Measurements from ENCODE around the gene RGS11.

RGS11 gene

GRCh38 chr16:275786-276232 lies at the start of gene RGS11:
TSS of gene RGS11 (minus strand) at chr16:275944. CDS start at chr16:275911, 33 bp downstream.
- DNase-seq = no peak

- DNase-seq = no peak
These were observed 48.9 kb upstream of the RGS11 start for GRCh38 chr16:324451-325334.

- DNase-seq = no peak
These were observed 48.4 kb upstream of the RGS11 start for GRCh38 chr16:324201-324450.

- DNase-seq = no peak
These were observed 46.9 kb upstream of the RGS11 start for GRCh38 chr16:322476-323143.

- no peak for DNase-seq
These were observed 45.8 kb upstream of the RGS11 start for GRCh38 chr16:321532-321931.

GRCh38 chr16:320206-320605 lies 44.5 kb upstream of the RGS11 start:
- no peak for DNase-seq

- DNase-seq = no peak
These were observed 42.9 kb upstream of the RGS11 start for GRCh38 chr16:318628-319027.

- DNase-seq = no peak
These were observed 41.8 kb upstream of the RGS11 start for GRCh38 chr16:317583-317982.

- DNase-seq = no peak
These were observed 41.2 kb upstream of the RGS11 start for GRCh38 chr16:316741-317464.

GRCh38 chr16:314795-315299 lies 39.1 kb upstream of the RGS11 start:
- DNase-seq = no peak

- DNase-seq = no peak
These were observed 38.6 kb upstream of the RGS11 start for GRCh38 chr16:314351-314750.

- DNase-seq = no peak
These were observed 36.0 kb upstream of the RGS11 start for GRCh38 chr16:311725-312124.

- no peak for DNase-seq
These were observed 33.7 kb upstream of the RGS11 start for GRCh38 chr16:309476-309875.

GRCh38 chr16:307691-308312 lies 32.1 kb upstream of the RGS11 start:
- DNase-seq = no peak

GRCh38 chr16:306911-307370 lies 31.2 kb upstream of the RGS11 start:
- DNase-seq = no peak

- no peak for DNase-seq
These were observed 30.3 kb upstream of the RGS11 start for GRCh38 chr16:305916-306626.

- no peak for DNase-seq
These were observed 28.2 kb upstream of the RGS11 start for GRCh38 chr16:303760-304505.

GRCh38 chr16:301950-302349 lies 26.2 kb upstream of the RGS11 start:
- DNase-seq = no peak

- no peak for DNase-seq
These were observed 25.5 kb upstream of the RGS11 start for GRCh38 chr16:301235-301634.

- no peak for DNase-seq
These were observed 22.1 kb upstream of the RGS11 start for GRCh38 chr16:297832-298231.

- no peak for DNase-seq
These were observed 21.2 kb upstream of the RGS11 start for GRCh38 chr16:296806-297510.

All from retina (tissue), 1 donor.